ENCODE data around the gene COG3. TPM values are rescaled to one million over a fixed set of nuclear protein-coding genes. Genes with fewer than 3 reads are reported as not detected.

COG3 gene
- total RNA-seq, 1 donor from 2014 or later = 29.6 TPM

DNA sequence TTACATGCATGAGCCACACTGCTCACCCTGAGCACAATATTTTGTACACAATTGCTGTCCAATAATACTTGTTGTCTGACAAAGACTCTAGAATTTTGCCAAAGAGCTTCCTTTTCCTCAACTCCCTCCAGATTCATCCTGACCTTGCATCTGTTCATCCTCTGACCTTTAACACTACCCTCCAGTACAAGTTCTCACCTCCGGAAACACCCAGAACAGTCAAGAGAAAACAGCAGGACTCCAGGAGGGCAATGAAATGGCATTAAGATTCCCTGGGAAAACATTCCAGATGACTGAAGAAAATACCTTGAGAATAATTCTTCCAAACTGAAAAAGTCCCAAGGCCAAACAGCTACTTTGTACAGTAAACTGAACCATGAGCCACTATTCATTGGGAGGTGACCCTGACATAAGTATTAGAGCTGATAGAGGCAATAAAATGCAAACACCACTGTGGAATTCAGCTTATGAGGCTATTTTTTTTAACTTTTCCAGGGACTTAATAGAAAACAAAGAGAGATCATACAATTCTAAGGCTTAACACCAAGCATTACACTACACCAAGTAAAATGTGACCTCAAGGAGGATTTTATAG is 15.7 kb upstream of the COG3 start:
- Mint-ChIP-seq H3K27ac (no peak overlapping the region), H3K4me1 (ENCODE audit: low read depth) (peaks cover 29% of the 10 kb centered on the region), H3K27me3 (no peaks in the 10 kb centered on the region), H3K9me3 (ENCODE audit: low read depth) (no peaks in the 10 kb centered on the region), H3K4me3 (ENCODE audit: low read depth) (no peak overlapping the region), H3K36me3 (ENCODE audit: insufficient read depth) (no peaks in the 10 kb centered on the region)
- TF ChIP-seq, protein P1, sequence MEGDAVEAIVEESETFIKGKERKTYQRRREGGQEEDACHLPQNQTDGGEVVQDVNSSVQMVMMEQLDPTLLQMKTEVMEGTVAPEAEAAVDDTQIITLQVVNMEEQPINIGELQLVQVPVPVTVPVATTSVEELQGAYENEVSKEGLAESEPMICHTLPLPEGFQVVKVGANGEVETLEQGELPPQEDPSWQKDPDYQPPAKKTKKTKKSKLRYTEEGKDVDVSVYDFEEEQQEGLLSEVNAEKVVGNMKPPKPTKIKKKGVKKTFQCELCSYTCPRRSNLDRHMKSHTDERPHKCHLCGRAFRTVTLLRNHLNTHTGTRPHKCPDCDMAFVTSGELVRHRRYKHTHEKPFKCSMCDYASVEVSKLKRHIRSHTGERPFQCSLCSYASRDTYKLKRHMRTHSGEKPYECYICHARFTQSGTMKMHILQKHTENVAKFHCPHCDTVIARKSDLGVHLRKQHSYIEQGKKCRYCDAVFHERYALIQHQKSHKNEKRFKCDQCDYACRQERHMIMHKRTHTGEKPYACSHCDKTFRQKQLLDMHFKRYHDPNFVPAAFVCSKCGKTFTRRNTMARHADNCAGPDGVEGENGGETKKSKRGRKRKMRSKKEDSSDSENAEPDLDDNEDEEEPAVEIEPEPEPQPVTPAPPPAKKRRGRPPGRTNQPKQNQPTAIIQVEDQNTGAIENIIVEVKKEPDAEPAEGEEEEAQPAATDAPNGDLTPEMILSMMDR (IDR thresholded peaks at IDR 0.05; ENCODE audit: unreplicated experiment) = no peak
- DNase-seq (ENCODE audit: low spot score, unreplicated experiment) = no peak

- no peak for DNase-seq (ENCODE audit: low spot score, unreplicated experiment)
- TF ChIP-seq, protein P1 (IDR thresholded peaks at IDR 0.05; ENCODE audit: unreplicated experiment) = no peak
- peaks cover 20% of the 10 kb centered on the region for H3K4me1 Mint-ChIP-seq (ENCODE audit: low read depth)
- H3K27ac Mint-ChIP-seq = no peak overlapping the region
- H3K9me3 Mint-ChIP-seq (ENCODE audit: low read depth) = no peaks in the 10 kb centered on the region
- H3K4me3 Mint-ChIP-seq (ENCODE audit: low read depth) = no peak overlapping the region
- H3K36me3 Mint-ChIP-seq (ENCODE audit: insufficient read depth) = no peaks in the 10 kb centered on the region
- H3K27me3 Mint-ChIP-seq = no peaks in the 10 kb centered on the region
Measured at GRCh38 chr13:45451282-45451681, 13.5 kb upstream of the COG3 start.

DNA sequence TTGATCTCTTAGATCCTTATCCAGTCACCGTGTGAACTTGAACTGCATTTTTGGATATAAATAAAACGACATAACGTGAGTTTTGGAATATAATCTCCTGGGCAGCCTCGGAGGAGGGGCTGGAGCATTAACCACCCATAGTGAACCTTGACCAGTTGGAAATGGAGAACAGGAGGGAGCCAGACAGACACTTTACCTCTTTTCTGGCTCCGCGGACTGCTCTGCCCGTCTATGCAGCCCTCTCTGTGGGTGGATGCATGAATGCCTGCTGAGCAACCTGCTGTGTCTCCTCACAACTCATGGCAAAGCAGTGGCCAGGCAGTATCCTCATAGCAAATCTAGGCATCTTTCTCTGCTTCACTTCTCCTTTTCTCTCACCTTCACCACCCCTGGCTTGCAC is 10.5 kb upstream of the COG3 start:
- no peak for DNase-seq (ENCODE audit: low spot score, unreplicated experiment)
- Mint-ChIP-seq H3K27me3 (peaks cover 3% of the 10 kb centered on the region), H3K27ac (no peak overlapping the region), H3K9me3 (ENCODE audit: low read depth) (peaks cover 4% of the 10 kb centered on the region), H3K4me1 (ENCODE audit: low read depth) (peaks cover 4% of the 10 kb centered on the region), H3K4me3 (ENCODE audit: low read depth) (no peak overlapping the region), H3K36me3 (ENCODE audit: insufficient read depth) (no peaks in the 10 kb centered on the region)
- TF ChIP-seq, protein P1 (IDR thresholded peaks at IDR 0.05; ENCODE audit: unreplicated experiment) = no peak

- no peak for DNase-seq (ENCODE audit: low spot score, unreplicated experiment)
- Mint-ChIP-seq H3K4me1 (ENCODE audit: low read depth) (no peaks in the 10 kb centered on the region), H3K4me3 (ENCODE audit: low read depth) (no peak overlapping the region), H3K27ac (no peak overlapping the region), H3K36me3 (ENCODE audit: insufficient read depth) (no peaks in the 10 kb centered on the region), H3K9me3 (ENCODE audit: low read depth) (peaks cover 4% of the 10 kb centered on the region), H3K27me3 (peaks cover 4% of the 10 kb centered on the region)
- TF ChIP-seq, protein P1 (IDR thresholded peaks at IDR 0.05; ENCODE audit: unreplicated experiment) = no peak
Measured at GRCh38 chr13:45456196-45456972, 8.4 kb upstream of the COG3 start.

DNA sequence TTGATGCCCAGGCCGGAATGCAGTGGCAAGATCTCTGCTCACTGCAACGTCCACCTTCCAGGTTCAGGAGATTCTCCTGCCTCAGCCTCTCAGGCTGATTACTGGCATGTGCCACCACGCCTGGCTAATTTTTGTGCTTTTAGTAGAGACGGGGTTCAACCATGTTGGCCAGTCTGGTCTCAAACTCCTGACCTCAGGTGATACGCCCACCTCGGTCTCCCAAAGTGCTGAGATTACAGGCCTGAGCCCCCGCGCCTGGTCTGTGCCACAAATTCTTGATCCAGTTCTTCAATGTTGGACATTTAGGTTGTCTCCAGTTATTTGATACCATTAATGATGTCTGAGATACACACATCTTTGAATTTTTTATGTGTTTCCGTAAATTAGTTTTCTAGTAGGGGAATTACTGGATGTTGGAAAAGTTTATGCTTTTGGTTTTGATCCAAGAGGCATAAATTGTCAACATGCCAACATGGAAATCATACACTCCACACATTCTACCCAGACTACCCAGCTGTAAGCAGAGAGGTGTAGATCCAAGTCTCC is 525 bp upstream of the COG3 start:
- peaks cover 22% of the 10 kb centered on the region for H3K4me1 Mint-ChIP-seq (ENCODE audit: low read depth)
- TF ChIP-seq, protein P1 (IDR thresholded peaks at IDR 0.05; ENCODE audit: unreplicated experiment) = no peak
- peak overlapping the region; percentile 96 for H3K27ac Mint-ChIP-seq
- H3K4me3 Mint-ChIP-seq (ENCODE audit: low read depth) = peak overlapping the region; percentile 95
- peaks cover 2% of the 10 kb centered on the region for H3K36me3 Mint-ChIP-seq (ENCODE audit: insufficient read depth)
- H3K27me3 Mint-ChIP-seq = peaks cover 4% of the 10 kb centered on the region
- no peaks in the 10 kb centered on the region for H3K9me3 Mint-ChIP-seq (ENCODE audit: low read depth)
- no peak for DNase-seq (ENCODE audit: low spot score, unreplicated experiment)

Data from progenitor cell of endocrine pancreas (in vitro differentiated cells).